GM23338 (cell line): ENCODE data around the gene NOTCH1. TPM values are rescaled to one million over a fixed set of nuclear protein-coding genes. Genes with fewer than 3 reads are reported as not detected.

Experiments used
- ATAC-seq: fragments of 200-7000 bp; cut with Tn5 transposase; 3 replicates; pipeline ENCODE4 v1.9.1; 2020
- DNase-seq: peaks from one replicate; pipeline ENCODE4 v3.0.0-alpha.2; 2015; ENCODE audit warnings: low spot score
- H2AFZ ChIP-seq: fragments of 200-600 bp; sonication (generic); 2 replicates; pipeline ENCODE4 v1.8.0; 2016; ENCODE audit warnings: antibody characterized with exemption, mild to moderate bottlenecking, moderate library complexity
- H3F3A ChIP-seq: fragments of 200-600 bp; sonication (generic); replicated peaks from 2 replicates; pipeline ENCODE4 v1.8.0; 2017; ENCODE audit warnings: antibody characterized with exemption, mixed run types, low read depth
- H3K27ac ChIP-seq: fragments of 200-600 bp; sonication (generic); 2 replicates; pipeline ENCODE4 v1.6.1; 2016; ENCODE audit warnings: low read depth
- H3K27me3 ChIP-seq: fragments of 200-600 bp; sonication (generic); 2 replicates; pipeline ENCODE4 v1.8.0; 2016; ENCODE audit warnings: mild to moderate bottlenecking, mixed run types, moderate library complexity; ENCODE audit not compliant: insufficient read depth
- H3K36me3 ChIP-seq: fragments of 200-600 bp; sonication (generic); 2 replicates; pipeline ENCODE4 v1.8.0; 2016; ENCODE audit warnings: mild to moderate bottlenecking; ENCODE audit not compliant: insufficient read depth
- H3K4me1 ChIP-seq: fragments of 200-600 bp; sonication (generic); 2 replicates; pipeline ENCODE4 v1.8.0; 2016; ENCODE audit warnings: mild to moderate bottlenecking, moderate library complexity; ENCODE audit not compliant: insufficient read depth
- H3K4me2 ChIP-seq: fragments of 200-600 bp; sonication (generic); 2 replicates; pipeline ENCODE4 v1.7.1; 2017; ENCODE audit warnings: mixed run types
- H3K4me3 ChIP-seq: fragments of 200-600 bp; sonication (generic); 2 replicates; pipeline ENCODE4 v1.6.1; 2016; ENCODE audit warnings: mixed run types
- H3K79me2 ChIP-seq: fragments of 200-600 bp; sonication (generic); replicated peaks from 2 replicates; pipeline ENCODE4 v1.8.0; 2017; ENCODE audit warnings: mild to moderate bottlenecking; ENCODE audit not compliant: insufficient read depth
- H3K9me2 ChIP-seq: fragments of 200-600 bp; sonication (generic); 2 replicates; pipeline ENCODE4 v1.8.0; 2017; ENCODE audit not compliant: insufficient read depth
- H4K20me1 ChIP-seq: fragments of 200-600 bp; sonication (generic); replicated peaks from 2 replicates; pipeline ENCODE4 v1.8.0; 2017; ENCODE audit warnings: mild to moderate bottlenecking; ENCODE audit not compliant: insufficient read depth
- H3K27ac Mint-ChIP-seq: 2 replicates; pipeline ENCODE4 v1.8.0; 2020; ENCODE audit warnings: inconsistent platforms, mild to moderate bottlenecking, moderate library complexity, mixed read lengths
- H3K27me3 Mint-ChIP-seq: 3 replicates; pipeline ENCODE4 v1.8.0; 2022; ENCODE audit warnings: low read depth, mild to moderate bottlenecking, moderate library complexity, mixed read lengths, inconsistent platforms; ENCODE audit not compliant: insufficient read depth, poor library complexity
- H3K36me3 Mint-ChIP-seq: 3 replicates; pipeline ENCODE4 v1.8.0; 2021; ENCODE audit warnings: low read depth, mild to moderate bottlenecking, inconsistent platforms, moderate library complexity, mixed read lengths
- H3K4me1 Mint-ChIP-seq: 3 replicates; pipeline ENCODE4 v1.8.0; 2020; ENCODE audit warnings: mild to moderate bottlenecking, inconsistent platforms, mixed read lengths
- H3K4me3 Mint-ChIP-seq: 3 replicates; pipeline ENCODE4 v1.8.0; 2021; ENCODE audit warnings: moderate library complexity, mild to moderate bottlenecking, inconsistent platforms, mixed read lengths
- H3K9me3 Mint-ChIP-seq: 3 replicates; pipeline ENCODE4 v1.8.0; 2020; ENCODE audit warnings: moderate library complexity, mild to moderate bottlenecking, inconsistent platforms, mixed read lengths
- ETS1 ChIP-seq: IDR thresholded peaks from 2 replicates; pipeline ENCODE4 v1.6.1; 2016; ENCODE audit warnings: antibody characterized with exemption
- EZH2phosphoT487 ChIP-seq: fragments of 200-600 bp; sonication (generic); IDR thresholded peaks from one replicate; pipeline ENCODE4 v1.8.1; 2018; ENCODE audit warnings: antibody characterized with exemption; ENCODE audit not compliant: unreplicated experiment
- STAT1 ChIP-seq: IDR thresholded peaks from one replicate; pipeline ENCODE4 v1.6.1; 2016; ENCODE audit warnings: antibody characterized with exemption; ENCODE audit not compliant: unreplicated experiment
- ZNF462 ChIP-seq: fragments of 250-450 bp; sonication (Bioruptor Pico); IDR thresholded peaks from 2 replicates; pipeline ENCODE4 v1.5.0; 2020; ENCODE audit warnings: mild to moderate bottlenecking, moderate library complexity
- polyA plus RNA-seq: library from polyadenylated mRNA; unstranded; fragments of >200 nt; fragmentation: Nextera tagmentation; extraction: Ambion mirVana; gene quantifications from 2 replicates; pipeline ENCODE4 v1.2.1, GENCODE V29; 2016
- total RNA-seq: library from RNA; depleted of rRNA; stranded (reverse); fragments of >200 nt; shearing (Covaris generic); gene quantifications from 2 replicates; pipeline ENCODE4 v1.2.3, GENCODE V29; 2014

Gene NOTCH1
- total and polyA plus RNA-seq, 2 experiments from 2014 or later, result 9.9 to 97.2 TPM

- no peaks in the 10 kb centered on the region for H3K9me2 ChIP-seq
- TF ChIP-seq STAT1, result no peak
- no peak for TF ChIP-seq EZH2phosphoT487
- no peak for TF ChIP-seq ZNF462
- no peak for TF ChIP-seq ETS1
- Mint-ChIP-seq H3K4me3 (no peak overlapping the region), H3K36me3 (no peaks in the 10 kb centered on the region), H3K27ac (no peak overlapping the region), H3K4me1 (peaks cover 32% of the 10 kb centered on the region), H3K27me3 (peaks cover 21% of the 10 kb centered on the region), H3K9me3 (0 out of 3 replicates have a peak, but pooled peaks cover 8% of the 10 kb centered on the region)
- H3F3A ChIP-seq, result peaks cover 17% of the 10 kb centered on the region; the same call in 1 of the 2 replicates
- H3K4me2 ChIP-seq, result no peak overlapping the region
- H3K4me3 ChIP-seq, result no peak overlapping the region
- no peaks in the 10 kb centered on the region for H3K36me3 ChIP-seq
- DNase-seq (no peak), ATAC-seq (no peak)
- no peak overlapping the region for H3K27ac ChIP-seq
- peaks cover 16% of the 10 kb centered on the region for H3K4me1 ChIP-seq
- no peaks in the 10 kb centered on the region for H3K27me3 ChIP-seq
- H2AFZ ChIP-seq, result no peak overlapping the region
- no peaks in the 10 kb centered on the region for H4K20me1 ChIP-seq
- H3K79me2 ChIP-seq, result no peaks in the 10 kb centered on the region
These were observed 45.2 kb upstream of the NOTCH1 start for GRCh38 chr9:136590821-136591752.
